HFFc6 (cell line): Measurements from ENCODE around the gene RTN4R. TPM values are rescaled to one million over a fixed set of nuclear protein-coding genes. Genes with fewer than 3 reads are reported as not detected.

Source experiments
- DNase-seq: peaks from one replicate; pipeline ENCODE4 v3.0.0-alpha.2; 2018
- H3K27ac Mint-ChIP-seq: 2 replicates; pipeline ENCODE4 v1.8.0; 2020; ENCODE audit warnings: mild to moderate bottlenecking, mixed read lengths
- H3K27me3 Mint-ChIP-seq: 2 replicates; pipeline ENCODE4 v1.8.0; 2021; ENCODE audit warnings: mild to moderate bottlenecking, moderate library complexity, mixed read lengths; ENCODE audit not compliant: insufficient read depth
- H3K36me3 Mint-ChIP-seq: 2 replicates; pipeline ENCODE4 v1.8.0; 2021; ENCODE audit warnings: low read depth, mixed read lengths
- H3K4me1 Mint-ChIP-seq: 2 replicates; pipeline ENCODE4 v1.8.0; 2020; ENCODE audit warnings: low read depth, mixed read lengths
- H3K4me3 Mint-ChIP-seq: 2 replicates; pipeline ENCODE4 v1.8.0; 2020; ENCODE audit warnings: mild to moderate bottlenecking, moderate library complexity, mixed read lengths
- H3K9me3 Mint-ChIP-seq: 2 replicates; pipeline ENCODE4 v1.8.0; 2020; ENCODE audit warnings: mild to moderate bottlenecking, mixed read lengths
- total RNA-seq, 6 experiments: library from RNA; stranded (reverse); fragmentation: NEBNext Ultra II Directional; extraction: Animal tissue kit (Norgen Biotek cat#: 25700); gene quantifications; 2 replicates in 1 of 6; 3 replicates in 5 of 6; pipeline ENCODE4 v1.2.3, GENCODE V29; 2021
- TF ChIP-seq, protein P1 (sequence below): fragments of 200-600 bp; sonication (generic); IDR thresholded peaks from 2 replicates; pipeline ENCODE4 v1.5.0; 2021; ENCODE audit warnings: antibody characterized with exemption, mild to moderate bottlenecking

The RTN4R gene
- total RNA-seq, 6 experiments from 2014 or later: 0.14 to 0.85 (median 0.35) TPM

DNA sequence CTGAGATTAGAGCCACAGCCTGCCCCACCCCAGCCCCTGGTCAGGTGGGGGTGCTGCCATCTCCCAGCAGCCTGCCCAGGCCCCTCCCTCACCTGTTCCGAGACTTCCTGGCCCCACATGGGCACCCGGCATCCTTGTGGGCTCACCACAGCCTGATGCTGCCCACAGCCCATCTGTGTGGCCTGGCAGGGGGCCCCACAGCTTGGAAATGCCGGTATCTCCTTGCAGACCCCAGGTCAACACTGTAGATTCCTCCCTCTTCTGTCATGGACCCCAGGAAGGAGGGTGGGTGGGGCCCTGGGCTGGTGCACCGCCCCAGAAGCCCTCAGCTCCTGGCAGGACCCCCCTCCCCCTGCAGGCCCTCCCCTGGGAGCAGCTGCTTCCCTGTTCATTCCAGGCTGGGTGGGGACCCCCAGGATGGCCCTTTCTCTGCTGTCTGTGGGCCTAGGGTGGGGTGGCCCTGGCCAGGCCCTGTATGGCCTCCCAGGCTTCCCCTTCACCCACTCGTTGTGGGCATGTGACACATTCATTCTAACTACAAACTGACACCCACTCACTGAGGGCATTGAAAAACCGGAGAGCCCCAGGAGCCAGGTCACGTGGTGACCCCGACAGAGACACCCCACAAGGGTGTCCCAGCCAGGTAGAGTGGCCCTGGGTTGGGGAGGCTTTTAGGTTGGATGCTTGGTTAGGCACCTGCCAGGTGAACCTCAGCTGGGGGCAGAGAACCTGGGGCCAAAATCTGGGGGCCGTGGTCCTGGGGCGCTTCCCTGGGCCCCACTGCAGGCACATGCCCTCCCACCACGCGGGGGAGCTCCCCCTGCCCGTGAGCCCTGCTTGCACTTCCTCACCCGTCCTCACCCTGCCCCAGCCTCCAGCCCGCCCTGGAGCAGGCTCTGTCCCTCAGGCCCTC is 73.2 kb downstream of the RTN4R start:
- DNase-seq: no peak
- Mint-ChIP-seq H3K27me3 (peaks cover 16% of the 10 kb centered on the region), H3K36me3 (no peaks in the 10 kb centered on the region), H3K27ac (no peak overlapping the region), H3K4me3 (no peak overlapping the region), H3K4me1 (no peaks in the 10 kb centered on the region), H3K9me3 (no peaks in the 10 kb centered on the region)
- TF ChIP-seq, protein P1, sequence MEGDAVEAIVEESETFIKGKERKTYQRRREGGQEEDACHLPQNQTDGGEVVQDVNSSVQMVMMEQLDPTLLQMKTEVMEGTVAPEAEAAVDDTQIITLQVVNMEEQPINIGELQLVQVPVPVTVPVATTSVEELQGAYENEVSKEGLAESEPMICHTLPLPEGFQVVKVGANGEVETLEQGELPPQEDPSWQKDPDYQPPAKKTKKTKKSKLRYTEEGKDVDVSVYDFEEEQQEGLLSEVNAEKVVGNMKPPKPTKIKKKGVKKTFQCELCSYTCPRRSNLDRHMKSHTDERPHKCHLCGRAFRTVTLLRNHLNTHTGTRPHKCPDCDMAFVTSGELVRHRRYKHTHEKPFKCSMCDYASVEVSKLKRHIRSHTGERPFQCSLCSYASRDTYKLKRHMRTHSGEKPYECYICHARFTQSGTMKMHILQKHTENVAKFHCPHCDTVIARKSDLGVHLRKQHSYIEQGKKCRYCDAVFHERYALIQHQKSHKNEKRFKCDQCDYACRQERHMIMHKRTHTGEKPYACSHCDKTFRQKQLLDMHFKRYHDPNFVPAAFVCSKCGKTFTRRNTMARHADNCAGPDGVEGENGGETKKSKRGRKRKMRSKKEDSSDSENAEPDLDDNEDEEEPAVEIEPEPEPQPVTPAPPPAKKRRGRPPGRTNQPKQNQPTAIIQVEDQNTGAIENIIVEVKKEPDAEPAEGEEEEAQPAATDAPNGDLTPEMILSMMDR: no peak

DNA sequence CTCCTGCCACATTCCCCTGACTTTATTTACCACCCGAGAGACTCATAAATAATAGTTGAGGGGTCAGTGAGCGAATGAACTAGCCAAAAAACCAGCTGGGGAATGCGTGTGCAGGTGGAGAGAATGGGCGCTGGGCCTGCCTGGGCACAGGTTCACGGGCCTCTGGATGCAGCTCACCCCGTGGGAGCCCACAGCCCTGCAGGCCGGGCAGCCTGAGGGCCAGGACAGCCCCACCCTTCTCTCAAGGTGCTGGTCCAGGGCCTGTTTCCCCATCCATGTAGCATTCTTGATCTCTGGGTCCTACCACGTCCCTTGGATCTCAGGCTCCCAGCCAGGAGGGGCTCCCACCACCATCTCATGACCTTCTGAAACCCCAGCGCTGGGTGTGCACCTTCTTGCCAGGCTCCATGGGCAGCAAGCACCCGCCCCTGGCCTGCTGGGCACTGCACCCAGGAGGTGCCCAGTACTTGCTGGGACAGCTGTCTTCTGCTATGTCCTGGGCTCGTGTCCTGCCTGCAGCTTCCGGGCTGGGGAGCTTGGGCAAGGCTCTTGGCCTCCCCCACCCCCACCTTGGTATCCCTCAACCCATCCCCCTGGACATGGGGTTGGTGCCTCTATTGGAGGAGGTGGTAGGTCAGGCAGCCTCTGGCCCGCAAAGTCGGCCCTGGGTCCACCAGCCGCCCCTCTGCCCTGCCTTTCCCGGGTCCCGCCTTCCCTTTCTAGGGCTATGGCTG is 74.2 kb downstream of the RTN4R start:
- no peaks in the 10 kb centered on the region for H3K9me3 Mint-ChIP-seq

DNA sequence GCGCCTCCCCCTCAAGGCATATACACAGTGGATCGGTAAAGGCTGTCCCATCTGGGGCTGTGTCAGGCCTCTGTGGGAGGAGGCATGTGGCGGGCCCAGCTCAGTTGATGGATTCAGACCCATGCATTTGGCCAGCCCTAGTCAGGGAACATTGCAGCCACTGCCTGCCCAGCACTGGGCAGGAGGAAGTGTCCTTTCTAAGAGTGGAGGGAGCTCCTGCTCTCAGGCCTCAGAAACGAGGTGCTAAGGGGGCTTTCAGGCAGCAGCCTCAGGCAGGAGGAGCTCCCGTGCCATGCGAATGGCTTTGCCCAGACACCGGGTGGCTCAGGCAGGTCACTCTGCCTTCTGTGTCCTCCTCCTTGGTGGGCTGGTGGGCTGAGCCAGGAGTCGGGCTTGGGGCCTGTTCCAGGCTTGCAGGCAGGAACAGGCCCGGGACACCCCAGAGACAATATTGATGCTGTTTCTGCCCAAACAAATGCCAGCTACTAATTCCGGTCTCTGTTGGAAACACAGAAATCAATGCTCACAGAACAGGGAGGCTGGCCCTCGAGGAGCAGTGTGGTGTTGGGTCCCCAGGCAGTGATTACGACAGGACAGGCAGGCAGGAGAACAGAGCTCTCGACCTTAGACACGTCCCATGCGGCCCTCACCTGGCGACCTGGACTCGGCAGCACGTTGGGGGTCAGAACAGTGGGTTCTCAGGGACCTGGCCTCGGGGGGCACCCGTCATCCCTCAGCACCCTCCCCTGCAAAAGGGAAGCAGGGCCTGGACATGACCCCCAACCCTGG is 75.0 kb downstream of the RTN4R start:
- no peak overlapping the region for H3K27ac Mint-ChIP-seq
- H3K36me3 Mint-ChIP-seq: no peaks in the 10 kb centered on the region
- H3K27me3 Mint-ChIP-seq: peaks cover 14% of the 10 kb centered on the region
- TF ChIP-seq, protein P1: no peak
- DNase-seq: no peak
- no peaks in the 10 kb centered on the region for H3K9me3 Mint-ChIP-seq
- H3K4me3 Mint-ChIP-seq: no peak overlapping the region
- H3K4me1 Mint-ChIP-seq: no peaks in the 10 kb centered on the region

More for the DNA sequence above, 74.2 kb downstream of the RTN4R start:
- no peak for DNase-seq
- Mint-ChIP-seq H3K36me3 (no peaks in the 10 kb centered on the region), H3K4me1 (no peaks in the 10 kb centered on the region), H3K27me3 (peaks cover 19% of the 10 kb centered on the region), H3K4me3 (no peak overlapping the region), H3K27ac (no peak overlapping the region)
- TF ChIP-seq, protein P1: no peak

DNA sequence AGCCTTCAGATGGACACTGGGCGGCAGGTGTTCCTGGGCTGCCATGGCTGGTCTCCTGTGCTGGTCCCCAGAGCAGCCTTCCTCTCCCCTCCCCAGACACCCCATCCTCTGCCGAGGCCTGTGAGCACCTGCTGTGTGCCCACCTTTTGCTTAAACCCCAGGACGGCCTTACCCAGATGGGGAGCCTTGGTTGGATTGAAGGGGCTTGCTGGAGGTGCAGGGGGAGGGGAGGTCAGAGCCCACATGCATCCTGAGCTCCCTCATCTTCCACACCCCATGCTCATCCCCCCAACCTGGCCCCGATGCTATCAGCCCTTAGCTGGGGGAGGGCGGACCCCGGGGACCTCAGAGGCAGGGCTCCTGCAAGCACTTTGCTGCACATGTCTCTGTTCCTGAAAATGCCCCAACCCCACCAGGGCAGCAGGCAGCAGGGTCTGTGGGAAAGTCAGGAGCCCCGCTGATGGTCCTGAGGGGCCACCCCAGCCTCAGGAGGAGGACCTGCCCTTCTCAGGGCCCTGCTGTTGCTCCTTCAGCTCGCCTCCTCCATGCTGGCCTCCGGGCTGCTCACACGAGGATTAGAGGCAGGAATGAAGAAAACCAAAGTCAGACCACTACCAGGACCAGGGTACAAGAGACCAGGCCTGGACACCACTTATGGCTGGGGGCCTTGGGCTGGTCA is 75.7 kb downstream of the RTN4R start:
- no peaks in the 10 kb centered on the region for H3K4me1 Mint-ChIP-seq
- H3K27ac Mint-ChIP-seq: no peak overlapping the region
- peaks cover 7% of the 10 kb centered on the region for H3K27me3 Mint-ChIP-seq
- H3K36me3 Mint-ChIP-seq: no peaks in the 10 kb centered on the region
- no peak for DNase-seq
- H3K9me3 Mint-ChIP-seq: no peaks in the 10 kb centered on the region
- TF ChIP-seq, protein P1: no peak
- H3K4me3 Mint-ChIP-seq: no peak overlapping the region

DNA sequence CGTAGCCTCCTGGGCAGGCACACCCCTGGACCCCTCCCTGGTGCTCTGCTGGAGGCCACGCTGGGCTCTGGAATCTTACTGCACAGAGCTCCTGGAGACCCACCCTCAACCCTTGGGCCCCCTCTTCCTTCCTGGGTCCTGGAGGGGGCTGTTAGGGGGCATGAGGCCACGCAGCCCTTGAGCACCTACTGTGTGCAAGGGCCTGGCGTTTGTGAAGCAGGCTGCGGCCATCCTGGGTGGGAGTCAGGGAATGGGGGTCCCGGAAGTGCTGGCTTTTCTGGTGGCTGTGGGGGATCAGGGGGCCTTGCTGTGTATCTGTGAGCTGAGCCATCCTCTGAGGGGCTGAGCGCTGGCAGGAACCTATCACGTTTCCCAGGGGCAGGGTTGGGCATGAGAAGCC is 76.3 kb downstream of the RTN4R start:
- DNase-seq: no peak
- no peaks in the 10 kb centered on the region for H3K4me1 Mint-ChIP-seq
- H3K36me3 Mint-ChIP-seq: no peaks in the 10 kb centered on the region
- H3K27ac Mint-ChIP-seq: no peak overlapping the region
- TF ChIP-seq, protein P1: no peak
- peaks cover 8% of the 10 kb centered on the region for H3K27me3 Mint-ChIP-seq
- no peak overlapping the region for H3K4me3 Mint-ChIP-seq
- no peaks in the 10 kb centered on the region for H3K9me3 Mint-ChIP-seq
